ENCODE data around the gene OR5L2.

OR5L2 gene

DNA sequence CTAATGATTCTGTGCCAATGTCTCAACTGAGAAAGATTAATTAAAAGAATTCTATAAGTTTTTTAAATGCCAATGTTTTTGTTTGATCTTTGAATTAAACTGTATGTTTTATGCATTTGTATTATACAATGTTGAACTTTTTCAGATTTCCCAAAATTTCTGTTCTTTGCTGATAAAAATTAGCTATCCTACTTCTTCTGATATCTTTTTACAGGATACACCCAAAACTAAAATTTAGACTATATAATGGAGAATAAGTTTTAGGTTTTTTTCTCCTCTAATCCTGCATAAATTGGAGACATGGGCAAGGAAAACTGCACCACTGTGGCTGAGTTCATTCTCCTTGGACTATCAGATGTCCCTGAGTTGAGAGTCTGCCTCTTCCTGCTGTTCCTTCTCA lies at the start of gene OR5L2:
Gene OR5L2, plus strand, starts transcription at position 301 of the 400 bp plus-strand sequence. Its CDS starts 0 bp downstream, at position 301.
- DNase-seq (ENCODE audit: low read depth) = no peak
- TF ChIP-seq CTCF (conservative IDR thresholded peaks at IDR 0.05; ENCODE audit: low read depth, low read length) = no peak
- H3K4me3 ChIP-seq (ENCODE audit: low read length) = no peak within 1 kb of the TSS

DNA sequence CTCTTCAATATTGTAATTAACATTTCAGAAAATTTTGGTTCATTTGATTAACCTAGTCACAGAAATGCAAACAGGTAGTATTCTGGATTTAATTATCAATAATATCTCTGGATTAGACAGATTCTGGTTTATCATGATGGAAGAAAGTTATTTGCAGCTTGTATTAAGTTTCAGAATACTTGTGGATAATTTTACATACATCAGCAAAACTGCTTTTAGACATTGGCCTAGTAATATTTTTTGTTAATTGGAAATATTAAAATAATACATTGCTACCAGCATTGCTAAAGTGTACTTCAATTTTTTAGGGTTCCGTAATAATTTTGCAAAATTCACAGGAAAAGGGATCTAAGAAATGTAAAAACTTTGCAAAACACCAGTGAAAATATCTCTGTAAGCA lies 35.4 kb upstream of the OR5L2 start:
- TF ChIP-seq CTCF (conservative IDR thresholded peaks at IDR 0.05; ENCODE audit: low read depth, low read length) = no peak
- DNase-seq (ENCODE audit: low read depth) = no peak
- no peak overlapping the region for H3K4me3 ChIP-seq (ENCODE audit: low read length)

DNA sequence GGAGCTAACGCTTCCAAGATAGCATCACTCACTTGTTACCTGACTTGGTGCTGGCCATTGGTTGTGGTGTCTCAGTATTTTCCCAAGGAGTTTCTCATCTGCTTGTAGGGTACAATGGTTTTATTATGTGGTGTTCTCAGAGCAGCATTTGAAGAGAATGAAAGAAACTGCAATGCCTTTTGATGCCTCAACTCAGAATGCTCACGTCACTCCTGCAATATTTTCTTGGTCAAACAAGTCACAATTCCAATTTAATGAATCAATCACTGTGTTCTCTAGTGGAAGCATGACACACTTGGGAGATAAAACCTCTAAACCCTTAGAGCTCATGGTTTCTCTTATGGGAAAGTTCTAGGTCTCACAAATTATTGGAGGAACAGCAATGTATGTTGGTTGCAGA lies 33.7 kb upstream of the OR5L2 start:
- no peak for DNase-seq (ENCODE audit: low read depth)
- no peak overlapping the region for H3K4me3 ChIP-seq (ENCODE audit: low read length)
- TF ChIP-seq CTCF (conservative IDR thresholded peaks at IDR 0.05; ENCODE audit: low read depth, low read length) = no peak

DNA sequence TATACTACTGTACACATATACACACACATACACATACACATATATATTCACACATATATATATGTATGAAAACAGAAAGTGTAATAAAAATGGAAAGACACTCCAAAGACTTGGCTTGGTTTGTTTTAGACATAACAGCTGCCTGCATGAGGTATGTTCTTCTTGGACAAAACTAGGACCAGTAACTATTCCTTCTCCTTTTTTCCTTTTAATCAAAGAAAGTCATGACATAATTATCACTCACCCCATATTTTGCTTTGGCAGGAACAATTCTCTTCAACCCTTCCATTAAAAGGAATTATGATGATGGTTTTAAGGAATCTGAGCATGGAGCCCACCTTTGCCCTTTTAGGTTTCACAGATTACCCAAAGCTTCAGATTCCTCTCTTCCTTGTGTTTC lies 31.8 kb upstream of the OR5L2 start, which contains the start of gene OR5D14:
Gene OR5D14, plus strand, starts transcription at position 301 of the 400 bp plus-strand sequence. Its CDS starts 0 bp downstream, at position 301.
- no peak within 1 kb of the TSS for H3K4me3 ChIP-seq (ENCODE audit: low read length)
- DNase-seq (ENCODE audit: low read depth) = no peak
- TF ChIP-seq CTCF (conservative IDR thresholded peaks at IDR 0.05; ENCODE audit: low read depth, low read length) = no peak

DNA sequence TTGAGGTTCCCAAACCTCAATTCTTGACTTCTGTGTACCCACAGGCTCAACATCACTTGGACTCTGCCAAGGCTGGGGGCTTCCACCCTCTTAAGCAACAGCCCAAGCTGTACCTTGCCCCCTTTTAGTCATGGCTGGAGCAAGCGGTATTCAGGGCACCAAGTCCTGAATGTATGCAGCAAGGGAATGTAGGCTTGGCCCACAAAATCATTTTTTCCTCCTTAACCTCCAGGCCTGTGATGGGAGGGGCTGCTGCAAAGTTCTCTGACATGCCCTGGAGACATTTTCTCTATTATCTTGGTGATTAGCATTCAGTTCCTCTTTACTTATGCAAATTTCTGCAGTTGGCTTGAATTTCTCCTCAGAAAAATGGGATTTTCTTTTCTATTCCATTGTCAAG lies 20.8 kb upstream of the OR5L2 start:
- no peak for TF ChIP-seq CTCF (conservative IDR thresholded peaks at IDR 0.05; ENCODE audit: low read depth, low read length)
- DNase-seq (ENCODE audit: low read depth) = no peak
- no peak overlapping the region for H3K4me3 ChIP-seq (ENCODE audit: low read length)

DNA sequence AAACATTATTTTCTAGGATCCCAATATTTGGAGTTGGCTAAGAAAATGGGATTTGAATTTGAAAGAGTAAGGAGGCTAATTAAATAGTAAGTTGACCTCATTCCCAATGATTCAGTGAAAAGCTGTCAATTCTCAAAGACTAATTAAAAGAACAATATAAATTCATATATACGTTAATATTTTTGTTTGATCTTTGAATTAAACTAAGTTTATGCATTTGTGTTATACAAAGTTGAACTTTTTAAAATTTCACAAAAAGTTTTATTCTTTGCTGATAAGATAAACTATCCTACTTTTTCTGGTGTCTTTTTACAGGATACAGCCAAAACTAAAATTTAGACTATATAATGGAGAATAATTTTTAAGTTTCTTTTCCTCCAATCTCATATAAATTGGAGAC lies 16.0 kb upstream of the OR5L2 start, which contains the start of gene OR5L1:
Gene OR5L1, plus strand, starts transcription at position 301 of the 400 bp plus-strand sequence. CDS start 100 bp downstream, outside the sequence.
- DNase-seq (ENCODE audit: low read depth) = no peak
- no peak within 1 kb of the TSS for H3K4me3 ChIP-seq (ENCODE audit: low read length)
- no peak for TF ChIP-seq CTCF (conservative IDR thresholded peaks at IDR 0.05; ENCODE audit: low read depth, low read length)

GRCh38 chr11:55819330-55819729 lies 7.7 kb upstream of the OR5L2 start, which contains the start of gene OR5D18:
Gene OR5D18 (plus strand): TSS chr11:55819630. CDS start chr11:55819630, 0 bp downstream.
- H3K4me3 ChIP-seq (ENCODE audit: low read length) = no peak within 1 kb of the TSS
- no peak for DNase-seq (ENCODE audit: low read depth)
- no peak for TF ChIP-seq CTCF (conservative IDR thresholded peaks at IDR 0.05; ENCODE audit: low read depth, low read length)

All from retinal pigment epithelial cell (primary cell).